Mucosa of descending colon (tissue), 3 donors: ENCODE data around the gene SF3B3. TPM values are rescaled to one million over a fixed set of nuclear protein-coding genes. Genes with fewer than 3 reads are reported as not detected.

ENCODE experiments used
- ATAC-seq: fragments of 200-7000 bp; cut with Tn5 transposase; one replicate; pipeline ENCODE4 v1.9.1; 2020; ENCODE audit warnings: mild to moderate bottlenecking, moderate library complexity
- DNase-seq, 3 donors: peaks; one replicate each; pipeline ENCODE4 v3.0.0-alpha.2; 2020
- H3K36me3 ChIP-seq: fragments of 200-600 bp; one replicate; pipeline ENCODE4 v1.8.0; 2021; ENCODE audit warnings: low read depth, mild to moderate bottlenecking
- H3K4me1 ChIP-seq: fragments of 200-600 bp; one replicate; pipeline ENCODE4 v1.8.0; 2021; ENCODE audit warnings: low read depth, mild to moderate bottlenecking
- H3K4me3 ChIP-seq: fragments of 200-600 bp; one replicate; pipeline ENCODE4 v1.8.0; 2021; ENCODE audit warnings: mild to moderate bottlenecking
- H3K9me3 ChIP-seq: fragments of 200-600 bp; one replicate; pipeline ENCODE4 v1.8.0; 2021; ENCODE audit warnings: mild to moderate bottlenecking
- CTCF ChIP-seq: fragments of 200-600 bp; IDR thresholded peaks from one replicate; pipeline ENCODE4 v1.8.0; 2022; ENCODE audit warnings: antibody characterized with exemption, mild to moderate bottlenecking
- intact Hi-C, 2 donors: fragments of 100-400 bp; cut with DNase I in 1 of 2; cut with micrococcal nuclease in 1 of 2; formaldehyde crosslinking; loops; one replicate each; pipeline versions ENCODE4 v1.11.0 to v1.11.1; 2022; cut with DNase I, micrococcal nuclease
- total RNA-seq, 3 donors: library from RNA; stranded (reverse); fragmentation: NEBNext Ultra II Directional in 2 of 3; extraction: Animal tissue kit (Norgen Biotek cat#: 25700) in 2 of 3; gene quantifications; one replicate each; pipeline versions ENCODE4 v1.2.1 to v1.2.4, GENCODE V29; 2021 to 2023
- donor health status: DM: no; HTN: no; CAD: no; lungs with moderate emphysema.
- donor health status: DM: no; HTN: no; CAD: no.
- donor health status: DM: no; HTN: yes; CAD: no.

Gene SF3B3
- total RNA-seq, 3 donors from 2014 or later: 158 to 179 (median 173) TPM

GRCh38 chr16:70569752-70570151 lies 46.1 kb downstream of the SF3B3 start:
- H3K4me1 ChIP-seq: no peaks in the 10 kb centered on the region
- ATAC-seq (no peak), DNase-seq (no peak)
- intact Hi-C loops: loop anchor here in 1 of 2 donors (10.0 kb wide), 1 partner anchor 85 kb away; no protein-coding TSS in a partner anchor
- peaks cover 19% of the 10 kb centered on the region for H3K36me3 ChIP-seq
- H3K4me3 ChIP-seq: no peak overlapping the region
- TF ChIP-seq CTCF: no peak
- H3K9me3 ChIP-seq: no peaks in the 10 kb centered on the region

GRCh38 chr16:70570967-70571570 lies 47.5 kb downstream of the SF3B3 start:
- intact Hi-C loops: loop anchor here in 1 of 2 donors (10.0 kb wide), 1 partner anchor 84 kb away; no protein-coding TSS in a partner anchor
- peaks cover 2% of the 10 kb centered on the region for H3K4me1 ChIP-seq
- H3K36me3 ChIP-seq: peaks cover 13% of the 10 kb centered on the region
- no peak for DNase-seq
- ATAC-seq: no peak
- H3K9me3 ChIP-seq: no peaks in the 10 kb centered on the region
- no peak overlapping the region for H3K4me3 ChIP-seq
- TF ChIP-seq CTCF: no peak

GRCh38 chr16:70571623-70572022 lies 48.0 kb downstream of the SF3B3 start:
- Histone ChIP-seq H3K4me1 (peaks cover 7% of the 10 kb centered on the region), H3K9me3 (no peaks in the 10 kb centered on the region), H3K36me3 (peaks cover 13% of the 10 kb centered on the region), H3K4me3 (no peak overlapping the region)
- ATAC-seq (no peak), DNase-seq (no peak)
- no peak for TF ChIP-seq CTCF
- intact Hi-C loops: loop anchor here in 1 of 2 donors (10.0 kb wide), 1 partner anchor 83 kb away; no protein-coding TSS in a partner anchor

- H3K9me3 ChIP-seq: no peaks in the 10 kb centered on the region
- peaks cover 13% of the 10 kb centered on the region for H3K36me3 ChIP-seq
- no peak for ATAC-seq
- peaks cover 10% of the 10 kb centered on the region for H3K4me1 ChIP-seq
- intact Hi-C loops: loop anchor here in 1 of 2 donors (10.0 kb wide), 1 partner anchor 83 kb away; no protein-coding TSS in a partner anchor
- no peak for DNase-seq
- no peak for TF ChIP-seq CTCF
- no peak overlapping the region for H3K4me3 ChIP-seq
Observed at GRCh38 chr16:70572050-70572925, 48.7 kb downstream of the SF3B3 start.

GRCh38 chr16:70572926-70573270 lies 49.3 kb downstream of the SF3B3 start:
- Histone ChIP-seq H3K9me3 (no peaks in the 10 kb centered on the region), H3K4me1 (peaks cover 10% of the 10 kb centered on the region), H3K4me3 (no peak overlapping the region), H3K36me3 (peaks cover 12% of the 10 kb centered on the region)
- no peak for TF ChIP-seq CTCF
- ATAC-seq (no peak), DNase-seq (no peak)
- intact Hi-C loops: loop anchor here in 1 of 2 donors (10.0 kb wide), 1 partner anchor 82 kb away; no protein-coding TSS in a partner anchor
